Activated T-cell treated with anti-CD3 and anti-CD28 coated beads, Interleukin-2, amount 50 U/mL, for 1 hour (primary cell): ENCODE results near the gene PRSS8.

Experiments
- DNase-seq: peaks from one replicate; pipeline ENCODE4 v3.0.0-alpha.2; 2020

The PRSS8 gene

GRCh38 chr16:31099860-31100638 is 35.5 kb downstream of the PRSS8 start:
- DNase-seq: no peak

- peak; percentile 86 for DNase-seq
These were observed 41.0 kb downstream of the PRSS8 start, which contains the start of gene VKORC1 for GRCh38 chr16:31094424-31095120. Gene VKORC1 (minus strand): TSS chr16:31094797. CDS start chr16:31094729, 68 bp downstream.

GRCh38 chr16:31094088-31094423 is 41.5 kb downstream of the PRSS8 start:
- DNase-seq: no peak

- DNase-seq: no peak
These were observed 42.3 kb downstream of the PRSS8 start for GRCh38 chr16:31093132-31093703.

GRCh38 chr16:31092330-31092729 is 43.2 kb downstream of the PRSS8 start:
- DNase-seq: no peak

GRCh38 chr16:31090540-31090939 is 45.0 kb downstream of the PRSS8 start:
- DNase-seq: no peak

GRCh38 chr16:31089199-31089598 is 46.3 kb downstream of the PRSS8 start:
- DNase-seq: no peak

GRCh38 chr16:31088459-31089183 is 46.9 kb downstream of the PRSS8 start, which contains the start of gene PRSS53:
Gene PRSS53 (minus strand): TSS chr16:31088943. CDS start chr16:31088809, 134 bp downstream.
- DNase-seq: no peak

- no peak for DNase-seq
These were observed 47.6 kb downstream of the PRSS8 start for GRCh38 chr16:31087971-31088370.

GRCh38 chr16:31087481-31087880 is 48.0 kb downstream of the PRSS8 start:
- no peak for DNase-seq

- no peak for DNase-seq
These were observed 49.0 kb downstream of the PRSS8 start for GRCh38 chr16:31086629-31086906.

- DNase-seq: no peak
These were observed 49.5 kb downstream of the PRSS8 start for GRCh38 chr16:31085873-31086628.

- no peak for DNase-seq
These were observed 50.1 kb downstream of the PRSS8 start for GRCh38 chr16:31085411-31085810.

GRCh38 chr16:31084584-31085302 is 50.8 kb downstream of the PRSS8 start:
- DNase-seq: no peak

GRCh38 chr16:31083981-31084380 is 51.5 kb downstream of the PRSS8 start:
- no peak for DNase-seq

- DNase-seq: no peak
These were observed 52.0 kb downstream of the PRSS8 start for GRCh38 chr16:31083556-31083955.

GRCh38 chr16:31083081-31083480 is 52.4 kb downstream of the PRSS8 start:
- no peak for DNase-seq

GRCh38 chr16:31082368-31083045 is 53.0 kb downstream of the PRSS8 start:
- DNase-seq: no peak
